Stimulated activated CD4-positive, alpha-beta T cell treated with anti-CD3 and anti-CD28 coated beads, TNF-alpha, amount 100 ng/mL, for 1 hour (primary cell): ENCODE data around the gene PCDH1.
"Not testable (repeated sequence)": the region's sequence is repeated elsewhere in the genome, so short reads cannot be mapped to it uniquely, and the experiment has no call there.

Experiments
- DNase-seq, 3 donors: peaks; one replicate each; pipeline ENCODE4 v3.0.0-alpha.2; 2020; ENCODE audit warnings: low read depth in 3 of 3, low spot score in 1 of 3

The PCDH1 gene

GRCh38 chr5:141902015-141902814 lies 24.0 kb upstream of the PCDH1 start:
- no peak for DNase-seq

- DNase-seq, result no peak
These were observed 20.3 kb upstream of the PCDH1 start for GRCh38 chr5:141898448-141899049.

GRCh38 chr5:141897425-141897824 lies 19.2 kb upstream of the PCDH1 start:
- no peak for DNase-seq

GRCh38 chr5:141890429-141890828 lies 12.2 kb upstream of the PCDH1 start:
- not testable (repeated sequence) for DNase-seq

GRCh38 chr5:141889282-141889871 lies 11.2 kb upstream of the PCDH1 start:
- no peak for DNase-seq

GRCh38 chr5:141883892-141884318 lies 5.7 kb upstream of the PCDH1 start:
- DNase-seq, result no peak

GRCh38 chr5:141883184-141883891 lies 5.1 kb upstream of the PCDH1 start:
- DNase-seq, result no peak

- DNase-seq, result no peak
These were observed 4.5 kb upstream of the PCDH1 start for GRCh38 chr5:141882594-141883183.

GRCh38 chr5:141881886-141882285 lies 3.7 kb upstream of the PCDH1 start:
- no peak for DNase-seq

GRCh38 chr5:141880961-141881801 lies 3.0 kb upstream of the PCDH1 start:
- no peak for DNase-seq

- DNase-seq, result no peak
These were observed 1.9 kb upstream of the PCDH1 start for GRCh38 chr5:141879941-141880738.

GRCh38 chr5:141879426-141879759 lies 1.2 kb upstream of the PCDH1 start:
- no peak for DNase-seq

- peak; percentile 66 to 78 (median 75) for DNase-seq
These were observed 658 bp upstream of the PCDH1 start for GRCh38 chr5:141878711-141879425.

- no peak for DNase-seq
These were observed 639 bp downstream of the PCDH1 start for GRCh38 chr5:141877356-141878185.

- no peak for DNase-seq
These were observed 1.4 kb downstream of the PCDH1 start for GRCh38 chr5:141876628-141877355.

GRCh38 chr5:141875795-141876627 lies 2.2 kb downstream of the PCDH1 start:
- DNase-seq, result no peak
